Islet of Langerhans (tissue), 1 donor: ENCODE data around the gene SUPT4H1.

Source experiments
- FAIRE-seq: peaks from one replicate; lab custom pipeline; 2011; peaks lifted over from hg19 to GRCh38; lab: Jason Lieb, UNC

SUPT4H1 gene

DNA sequence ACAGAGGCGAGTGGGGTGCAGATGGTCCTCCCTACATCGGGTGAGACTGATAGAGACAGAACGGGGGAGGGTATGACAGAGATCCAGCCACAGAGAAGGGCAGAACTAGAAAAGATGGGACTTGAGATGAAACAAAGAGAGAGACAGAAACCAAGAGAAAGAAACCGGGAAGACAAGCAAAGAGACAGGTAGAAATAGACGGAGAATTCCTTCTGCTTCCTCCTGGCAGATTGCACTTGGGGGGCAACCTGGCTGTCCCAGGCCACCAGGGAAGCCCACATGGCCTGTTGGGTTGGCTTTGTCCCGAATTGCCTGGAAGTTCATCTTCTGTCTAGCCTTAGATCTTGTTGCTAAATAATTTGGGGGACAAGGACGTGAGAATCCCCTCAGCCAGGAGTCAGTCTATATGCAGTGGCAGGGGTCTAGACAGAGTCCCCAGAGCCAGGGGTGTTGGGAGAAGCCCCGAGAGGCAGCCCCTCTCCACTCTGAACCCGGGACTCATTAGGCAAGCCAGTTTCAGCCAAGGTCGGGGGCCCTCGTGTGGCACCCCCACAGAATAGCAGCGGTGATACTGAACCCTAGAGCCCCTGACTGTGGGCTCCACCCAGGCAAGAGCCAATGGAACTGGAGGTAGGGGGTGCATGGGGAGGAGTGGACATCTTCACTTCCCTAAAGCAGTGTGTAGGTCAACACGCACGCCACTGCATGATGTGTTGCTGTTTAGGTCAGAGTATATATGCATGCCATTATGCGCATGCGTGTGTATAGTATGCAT lies 22.8 kb downstream of the SUPT4H1 start:
- FAIRE-seq: no peak

DNA sequence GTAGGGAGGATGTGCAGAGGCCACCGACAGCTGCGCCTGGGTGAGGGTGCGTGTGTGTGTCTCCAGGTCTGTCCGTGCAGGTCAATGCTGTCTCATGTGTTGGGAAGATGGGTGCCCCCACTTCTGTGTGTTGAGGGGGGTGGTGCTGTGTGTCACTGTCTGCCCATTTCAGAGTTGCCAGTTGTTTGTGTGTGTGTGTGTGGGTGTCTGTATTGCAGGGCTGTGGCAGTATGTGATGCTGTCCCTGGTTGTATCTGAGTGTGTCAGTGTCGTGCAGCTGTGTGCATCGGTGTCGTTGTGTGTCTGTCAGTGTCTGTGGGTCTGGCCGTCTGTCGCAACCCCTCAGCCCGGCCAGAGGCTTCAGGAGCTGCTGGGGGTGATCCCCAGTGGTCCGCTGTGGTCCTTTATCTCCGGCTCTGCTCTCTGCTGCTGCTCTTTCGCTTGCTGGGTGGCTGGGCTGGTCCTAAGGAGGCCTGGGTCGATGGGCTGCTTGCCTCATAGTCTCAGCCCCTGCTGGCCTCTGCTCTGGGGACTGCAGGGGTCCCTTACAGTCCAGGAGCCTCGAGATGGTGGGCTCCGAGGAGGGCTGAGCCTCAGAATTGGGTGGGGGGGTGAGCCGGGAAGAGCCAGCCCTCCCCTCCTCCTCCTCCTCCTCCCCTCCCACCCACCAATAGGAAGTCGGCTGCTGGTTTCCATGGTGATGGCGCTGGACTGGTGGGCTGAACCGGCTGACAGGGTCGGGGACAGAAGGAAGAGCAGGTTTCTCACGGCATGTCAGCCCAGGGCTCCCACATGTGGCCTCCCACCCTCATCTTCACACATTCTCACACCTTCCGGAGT lies 23.6 kb downstream of the SUPT4H1 start, which contains the start of gene TSPOAP1:
Gene TSPOAP1 (minus strand): TSS at position 601 of the 840 bp plus-strand sequence. CDS start 875 bp downstream, outside the sequence.
- FAIRE-seq: no peak

DNA sequence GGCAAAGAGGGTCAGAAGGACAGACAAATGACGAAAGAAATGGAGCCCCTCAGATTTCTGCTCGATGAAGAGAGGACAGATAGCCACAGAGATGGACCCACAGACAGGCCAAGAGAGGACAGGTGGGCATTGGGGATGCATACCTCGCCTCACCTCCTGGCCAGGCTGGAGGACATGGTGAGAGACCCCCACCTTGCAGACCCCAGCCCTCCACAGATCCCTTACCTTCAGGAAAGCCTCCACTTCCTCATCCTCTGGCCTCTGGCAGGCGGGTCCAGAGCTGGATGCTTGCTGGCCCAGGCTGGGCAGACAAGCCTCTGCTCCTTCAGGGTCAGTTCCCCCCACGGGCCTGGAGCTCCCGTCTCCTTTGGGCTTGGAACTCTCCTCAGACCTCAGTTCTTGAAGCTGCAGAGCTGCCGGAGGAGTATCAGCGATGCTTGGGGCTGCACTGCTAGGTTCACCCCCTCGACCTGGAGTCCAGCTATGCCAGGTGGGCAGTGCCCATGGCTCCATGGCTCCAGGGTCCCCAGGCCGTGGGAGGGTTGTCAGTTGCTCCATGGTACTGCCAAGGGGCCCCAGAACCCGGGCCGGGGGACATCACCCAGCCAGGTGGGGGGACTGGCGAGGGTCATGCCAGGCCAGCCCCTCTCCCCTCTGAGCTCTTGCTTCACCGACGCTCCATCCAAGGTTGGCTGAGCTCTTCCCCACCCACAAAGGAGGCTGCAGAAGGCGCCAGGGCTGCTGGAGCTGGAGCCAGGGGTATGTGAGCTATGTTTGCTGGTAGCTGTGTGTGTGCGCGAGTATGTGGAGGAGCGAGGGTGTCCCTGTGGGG lies 24.4 kb downstream of the SUPT4H1 start:
- FAIRE-seq: no peak

DNA sequence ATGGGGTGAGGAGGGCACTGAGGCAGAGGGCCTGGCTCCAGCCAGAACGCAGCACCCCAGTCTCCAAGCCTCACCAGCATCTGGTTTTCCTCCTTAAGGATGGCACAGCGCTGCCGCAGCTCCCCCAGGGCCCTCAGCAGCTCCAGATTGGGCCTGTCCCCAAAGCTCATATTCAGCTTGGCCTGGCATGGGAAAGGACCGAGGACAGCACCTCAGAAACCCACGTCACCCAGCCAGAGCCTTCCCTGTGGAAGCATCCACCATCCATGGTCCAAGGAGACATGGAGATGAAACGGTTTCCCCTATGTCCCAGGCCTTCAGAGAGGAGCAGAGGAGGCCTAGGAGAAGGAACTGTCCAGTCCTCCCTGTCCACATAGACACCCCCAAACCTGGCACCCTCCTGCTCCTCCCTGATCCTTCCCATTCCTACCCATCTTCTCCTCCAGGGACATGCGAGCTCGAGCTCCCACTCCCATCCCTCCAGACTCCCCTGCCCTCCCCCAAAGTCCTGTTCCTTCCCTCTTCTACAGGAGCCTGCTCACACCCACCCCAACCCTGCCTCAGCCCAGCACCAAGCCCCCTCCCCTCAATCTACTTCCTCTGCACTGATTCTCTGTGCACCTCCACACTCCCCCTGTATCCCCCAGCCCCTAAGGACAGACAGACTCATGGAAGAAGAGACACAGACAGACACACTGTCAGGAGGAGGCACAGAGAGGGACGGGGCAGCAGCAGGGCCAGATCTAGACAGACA lies 25.2 kb downstream of the SUPT4H1 start:
- FAIRE-seq: no peak

DNA sequence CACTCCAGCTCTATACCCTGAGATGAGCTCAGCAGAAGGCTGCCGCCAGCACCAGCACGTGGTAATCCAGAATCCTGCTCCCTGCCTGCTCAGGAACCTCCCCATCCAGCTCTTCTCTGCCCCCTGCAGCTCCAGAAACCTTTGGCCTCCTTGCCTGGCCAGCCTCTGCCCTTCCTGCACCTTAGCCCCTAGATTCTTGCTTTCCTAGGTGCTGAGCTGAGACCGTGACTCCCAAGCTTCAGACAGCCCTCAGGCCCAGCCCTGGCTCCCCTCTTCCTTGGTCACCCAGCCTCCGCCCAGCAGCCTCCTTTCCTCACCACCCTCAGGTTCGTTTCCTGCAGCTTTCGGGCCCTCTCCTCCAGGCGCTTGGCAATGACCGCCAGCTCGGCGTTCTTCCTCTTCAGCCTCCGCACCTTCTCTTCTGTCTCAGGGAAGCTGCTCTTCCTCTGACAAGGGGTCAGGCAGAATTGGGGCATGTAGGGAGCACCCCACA lies 26.0 kb downstream of the SUPT4H1 start:
- no peak for FAIRE-seq

DNA sequence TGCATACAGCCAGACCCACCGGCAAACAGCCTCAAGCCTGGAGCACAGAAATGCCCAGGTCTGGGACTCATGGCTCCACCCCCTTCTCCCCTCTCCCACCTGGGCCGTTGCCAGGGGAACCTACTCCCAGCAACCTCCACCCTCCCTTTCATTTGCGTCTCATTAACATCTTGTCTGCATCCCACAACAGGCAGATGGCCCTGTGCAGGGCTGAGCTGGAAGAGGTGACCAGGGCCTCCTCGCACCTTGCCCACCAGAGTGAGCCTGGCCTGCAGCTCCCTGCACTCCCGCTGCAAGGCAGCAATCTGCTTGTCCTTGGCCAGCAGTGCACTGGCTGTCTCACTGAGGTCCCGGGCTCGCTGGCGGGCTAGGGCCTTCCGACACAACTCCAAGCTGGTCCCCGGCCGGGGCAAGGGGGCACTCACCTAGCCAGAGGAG lies 26.7 kb downstream of the SUPT4H1 start:
- no peak for FAIRE-seq

DNA sequence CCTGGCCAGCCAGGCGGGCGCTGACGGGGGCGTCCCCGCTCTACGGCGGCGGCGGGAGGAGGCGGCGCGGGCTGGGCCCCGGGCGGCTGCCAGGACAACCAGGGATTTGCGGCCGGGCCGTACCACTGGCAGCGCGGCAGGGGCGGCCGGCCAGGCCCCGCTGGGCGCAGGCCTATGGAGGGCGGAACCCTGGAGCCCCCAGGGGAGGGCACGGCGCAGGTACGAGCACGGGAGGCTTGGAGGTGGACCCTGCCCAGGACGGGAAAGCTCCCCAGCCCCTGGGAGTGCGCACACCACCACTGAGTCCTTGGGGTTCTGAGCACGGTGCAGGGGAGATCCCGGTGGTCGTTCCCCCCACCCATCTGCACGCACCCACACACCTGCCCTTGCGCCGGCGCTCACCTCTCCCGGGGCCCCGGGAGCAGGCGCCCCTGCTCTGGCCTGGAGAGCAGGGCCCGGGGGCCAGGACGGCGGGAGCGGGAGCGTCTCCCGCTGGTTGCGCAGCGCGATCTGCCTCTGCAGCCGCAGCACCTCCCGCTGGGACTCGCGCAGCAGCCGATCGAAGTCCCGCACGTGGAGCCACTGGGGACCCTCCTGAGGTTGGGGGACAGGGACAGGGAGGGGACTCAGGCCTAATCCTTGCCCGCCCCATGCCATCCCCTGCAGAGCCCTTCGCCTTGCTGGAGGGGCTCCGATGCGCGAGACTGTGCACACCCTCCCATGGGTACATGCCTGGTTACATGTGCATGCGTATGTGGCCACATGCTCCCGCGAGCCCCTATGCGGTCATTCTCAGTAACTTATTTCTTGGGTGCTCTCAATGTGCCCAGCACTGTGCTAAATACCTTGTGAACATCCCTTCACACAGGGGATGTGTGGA lies 27.4 kb downstream of the SUPT4H1 start:
- FAIRE-seq: no peak

DNA sequence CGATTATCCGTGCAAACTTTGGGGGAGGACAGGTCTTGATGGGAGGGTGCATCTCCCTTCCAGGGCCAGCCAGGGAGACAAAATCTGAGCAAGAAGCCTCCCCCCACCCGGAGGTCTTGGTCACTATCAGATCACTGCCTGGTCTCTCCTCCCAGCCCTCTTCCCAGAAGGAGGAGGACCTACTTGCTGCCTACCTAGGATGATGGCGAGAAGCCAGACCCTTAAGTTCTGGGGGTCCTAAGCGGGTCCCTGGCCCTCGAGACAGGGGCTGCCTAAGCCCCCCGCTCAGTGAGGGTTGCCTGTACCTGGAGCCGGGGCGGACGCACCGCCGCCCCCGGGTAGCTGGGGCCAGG lies 28.0 kb downstream of the SUPT4H1 start:
- no peak for FAIRE-seq

DNA sequence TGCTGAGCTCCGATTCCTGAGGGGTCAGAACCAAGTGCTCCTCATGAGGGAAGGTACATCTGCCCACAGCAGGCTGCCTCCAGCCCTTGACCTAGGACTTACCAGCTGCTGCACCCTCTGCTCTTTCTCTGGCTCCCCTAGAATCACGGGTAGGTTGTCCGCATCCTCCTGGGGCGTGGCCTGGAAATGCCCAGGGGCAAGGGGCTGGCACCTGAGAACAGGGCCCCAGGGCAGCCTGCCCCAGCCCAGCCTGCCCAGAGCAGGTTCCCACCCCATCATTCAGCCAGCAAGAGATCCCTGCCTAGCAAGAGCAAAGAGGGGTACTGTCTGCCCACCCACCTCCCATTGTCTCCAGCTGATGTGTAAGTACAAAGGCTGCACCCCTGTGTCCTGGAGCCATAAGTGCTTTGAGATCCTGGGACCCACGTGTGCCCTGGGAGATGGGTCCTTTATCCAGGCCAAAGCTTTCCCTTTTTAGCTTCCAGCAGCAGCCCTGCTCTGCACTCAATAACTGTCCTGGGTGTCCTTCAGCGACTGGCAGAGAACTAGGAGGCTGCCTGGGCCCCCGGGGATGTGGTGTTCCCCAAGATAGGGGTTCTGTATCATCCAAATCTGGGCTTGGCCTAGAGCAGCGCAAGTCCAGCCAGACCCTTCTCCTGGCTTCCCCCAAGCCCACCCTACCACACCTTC lies 28.5 kb downstream of the SUPT4H1 start:
- FAIRE-seq: no peak

DNA sequence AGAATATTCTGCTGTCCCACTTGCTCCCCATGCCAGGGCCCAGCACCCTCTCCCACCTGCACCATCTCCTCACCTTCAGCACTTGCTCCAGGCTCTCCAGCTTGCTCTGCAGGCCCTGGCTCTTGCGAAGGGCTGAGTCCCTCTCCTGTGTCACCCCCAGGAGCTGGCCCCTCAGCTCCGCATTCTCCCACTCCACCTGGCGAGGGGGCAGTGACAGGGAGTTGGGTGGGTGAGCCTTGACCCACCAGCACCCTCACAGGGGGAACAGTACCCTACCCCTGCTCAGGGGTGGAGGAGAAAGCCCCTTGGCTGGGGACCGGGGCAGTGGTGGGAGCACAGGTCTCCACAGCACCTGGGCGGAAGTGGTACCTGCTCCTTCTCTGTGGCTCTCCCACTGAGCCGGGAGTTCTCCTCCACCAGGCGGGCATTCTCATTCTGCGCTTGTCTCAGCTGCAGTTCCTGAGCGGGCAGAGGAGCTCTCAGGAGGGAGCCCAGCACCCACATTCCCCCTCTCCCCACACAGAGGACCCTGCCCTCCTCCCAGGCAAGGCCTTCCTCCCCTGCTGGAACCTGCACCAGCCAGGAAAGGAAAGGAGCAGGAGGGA lies 29.3 kb downstream of the SUPT4H1 start:
- no peak for FAIRE-seq

DNA sequence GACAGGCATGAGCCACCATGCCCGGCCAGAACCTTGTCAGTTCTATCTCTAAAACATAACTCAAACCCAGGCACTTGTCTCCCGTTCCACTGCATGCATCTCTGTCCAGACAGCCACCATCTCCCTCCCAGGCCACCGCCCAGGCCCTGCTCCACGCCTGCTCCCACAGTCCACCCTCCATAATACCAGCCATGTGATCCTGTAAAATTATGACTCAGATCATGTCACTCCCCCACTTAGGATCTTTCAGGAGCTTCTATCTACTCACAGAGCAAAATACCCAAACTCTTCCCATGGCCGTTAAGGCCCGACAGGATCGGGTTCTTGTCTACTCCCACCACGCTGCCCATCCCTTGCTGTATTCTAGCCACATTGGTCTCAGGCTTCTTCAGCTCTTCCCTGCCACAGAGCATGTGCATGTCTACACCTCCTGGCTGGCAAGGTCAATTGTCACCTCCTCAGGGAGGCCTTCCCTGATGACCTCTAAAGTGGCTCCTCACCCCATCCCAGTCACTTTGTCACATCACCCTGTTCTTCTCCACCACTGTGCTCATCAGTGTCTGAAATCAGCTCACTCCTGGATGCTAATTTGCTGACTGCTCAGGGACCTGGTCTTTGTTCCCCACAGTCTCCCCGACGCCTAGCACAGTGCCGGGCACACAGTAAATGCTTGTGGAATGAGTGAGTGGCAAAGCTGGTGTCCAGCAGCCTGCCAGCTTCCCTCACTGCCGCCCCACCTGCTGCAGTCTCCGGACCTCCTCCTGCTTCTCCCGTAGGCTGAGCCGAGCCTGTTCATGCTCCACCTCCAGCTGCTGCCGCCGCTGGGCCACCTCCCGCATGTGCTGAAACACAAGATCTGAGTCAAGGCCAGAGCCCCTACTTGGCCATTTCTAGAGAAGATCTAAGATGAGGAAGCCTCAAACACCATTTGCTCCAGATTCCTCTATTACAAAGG lies 30.2 kb downstream of the SUPT4H1 start:
- FAIRE-seq: no peak

DNA sequence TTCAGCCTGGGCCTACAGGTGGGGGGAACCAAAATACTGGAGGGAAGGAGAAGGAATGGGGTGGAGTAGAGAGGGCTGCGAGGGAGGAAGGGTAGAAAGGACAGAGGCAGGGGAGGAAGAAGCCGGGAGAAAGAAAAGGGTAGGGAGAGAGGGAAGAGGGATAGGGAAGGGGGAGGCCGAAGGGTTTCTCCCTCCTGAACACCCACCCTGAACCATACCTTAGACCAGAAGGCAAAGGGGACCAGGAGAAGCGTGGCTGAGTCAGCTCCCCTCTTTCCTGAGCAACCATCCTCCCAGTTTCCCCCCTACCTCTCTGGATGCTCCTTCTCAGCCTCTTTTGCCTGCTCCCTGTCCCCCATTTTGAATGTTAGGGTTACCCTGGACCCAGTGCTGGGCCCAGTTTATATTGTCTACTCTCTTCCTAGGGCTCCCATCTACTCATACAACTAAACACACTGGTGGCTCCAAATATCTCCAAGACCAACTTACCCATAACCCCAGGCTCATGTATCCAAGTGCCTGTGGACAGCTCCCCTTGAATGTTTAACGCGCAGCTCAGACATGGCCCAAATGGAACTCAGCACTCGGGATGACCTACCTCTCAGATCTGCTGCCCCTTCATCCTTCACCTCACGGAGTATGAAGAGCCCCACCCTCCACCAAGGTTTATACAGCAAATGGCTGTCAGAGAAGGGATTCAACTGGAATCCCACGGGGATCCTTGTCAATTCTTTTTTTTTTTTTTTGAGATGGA lies 31.3 kb downstream of the SUPT4H1 start:
- no peak for FAIRE-seq

DNA sequence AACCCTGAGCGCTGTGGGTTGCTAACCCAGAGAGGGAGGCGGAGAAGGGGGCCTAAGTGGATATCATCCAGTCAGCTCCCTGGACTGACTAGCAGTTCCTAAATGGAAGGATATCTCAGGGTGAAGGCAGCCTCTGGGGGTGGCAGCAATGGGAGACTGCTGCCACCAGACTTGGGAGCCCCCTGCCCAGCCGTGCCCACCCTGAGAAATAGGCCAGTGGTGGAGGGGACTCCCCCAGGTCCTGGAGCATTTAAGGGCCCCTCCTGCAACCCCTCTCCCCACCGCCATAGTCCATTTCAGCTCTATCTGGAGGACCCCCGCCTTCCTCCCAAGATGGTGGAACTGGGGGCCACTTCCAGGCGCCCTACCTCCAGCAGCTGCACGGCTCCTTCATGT lies 31.8 kb downstream of the SUPT4H1 start:
- FAIRE-seq: no peak

DNA sequence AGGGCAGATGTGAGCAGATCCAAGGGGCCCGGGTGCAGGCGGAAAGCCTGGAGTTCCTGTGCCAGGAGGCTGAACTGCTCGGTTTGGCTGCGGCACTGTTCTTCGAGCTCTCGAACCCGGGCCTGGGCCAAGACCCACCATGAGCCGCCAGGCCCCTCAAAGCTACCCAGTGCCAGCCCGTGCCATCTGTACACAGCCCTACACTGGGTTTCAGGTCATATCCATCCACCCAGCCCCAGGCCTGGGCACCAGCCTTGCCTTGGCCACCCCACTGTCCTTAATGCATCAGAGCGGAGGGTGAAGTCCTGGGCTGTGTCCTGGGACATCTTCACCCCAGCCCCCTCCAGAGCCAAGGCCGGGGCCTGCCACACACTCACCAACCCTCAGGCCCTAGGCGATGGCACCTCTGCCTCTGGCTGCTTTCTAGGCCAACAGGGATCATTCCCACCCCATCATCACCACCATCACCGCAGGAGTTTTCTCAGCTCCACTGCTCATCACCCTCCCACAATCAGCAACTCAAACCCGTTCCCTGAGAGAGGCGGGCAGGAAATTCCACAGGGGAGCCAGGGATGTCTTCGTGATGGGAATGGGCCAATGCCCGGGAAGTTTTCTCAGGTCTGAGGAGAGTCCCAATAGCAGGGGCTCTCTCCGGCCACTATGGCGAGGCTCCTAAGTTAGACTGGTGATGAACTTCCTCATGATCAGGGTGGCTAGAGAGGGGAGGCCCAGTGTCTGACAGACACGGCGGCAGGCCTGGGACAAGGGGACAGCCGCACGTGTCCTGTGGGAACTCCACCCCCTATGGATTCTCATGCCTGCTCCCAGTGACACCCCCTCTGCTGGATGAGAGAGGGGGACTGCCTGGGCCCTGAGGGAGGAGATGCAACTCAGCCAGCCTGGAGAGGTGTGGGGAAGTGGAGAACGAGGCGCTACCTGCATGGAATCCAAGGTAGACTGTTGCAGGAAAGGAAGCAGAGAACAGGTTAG lies 32.5 kb downstream of the SUPT4H1 start:
- FAIRE-seq: no peak

DNA sequence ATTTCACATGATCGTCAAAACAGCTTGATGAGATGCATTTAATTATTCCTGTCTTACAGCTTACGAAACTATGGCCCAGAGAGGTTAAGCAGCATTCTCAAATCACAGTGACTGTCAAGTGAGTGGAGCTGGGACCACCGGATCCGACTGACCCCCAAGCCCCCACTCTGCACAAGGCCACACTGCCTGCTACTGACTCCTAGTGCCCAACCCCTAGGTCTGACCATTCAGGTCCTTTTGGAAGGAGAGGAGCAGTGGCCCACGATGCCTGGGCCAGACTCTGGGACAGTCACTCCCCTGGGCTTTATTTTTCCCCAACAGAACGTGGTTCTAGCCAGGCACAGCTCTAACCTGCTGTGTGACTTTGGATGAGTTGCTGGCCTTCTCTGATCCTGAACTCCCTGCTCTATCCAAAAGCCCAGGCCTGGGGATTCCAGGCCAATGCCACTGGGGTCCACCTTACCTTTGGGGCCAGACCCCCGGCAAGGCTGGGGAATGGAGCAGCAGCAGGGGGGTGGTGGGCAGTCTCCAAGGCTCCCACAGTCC lies 33.3 kb downstream of the SUPT4H1 start:
- FAIRE-seq: no peak

DNA sequence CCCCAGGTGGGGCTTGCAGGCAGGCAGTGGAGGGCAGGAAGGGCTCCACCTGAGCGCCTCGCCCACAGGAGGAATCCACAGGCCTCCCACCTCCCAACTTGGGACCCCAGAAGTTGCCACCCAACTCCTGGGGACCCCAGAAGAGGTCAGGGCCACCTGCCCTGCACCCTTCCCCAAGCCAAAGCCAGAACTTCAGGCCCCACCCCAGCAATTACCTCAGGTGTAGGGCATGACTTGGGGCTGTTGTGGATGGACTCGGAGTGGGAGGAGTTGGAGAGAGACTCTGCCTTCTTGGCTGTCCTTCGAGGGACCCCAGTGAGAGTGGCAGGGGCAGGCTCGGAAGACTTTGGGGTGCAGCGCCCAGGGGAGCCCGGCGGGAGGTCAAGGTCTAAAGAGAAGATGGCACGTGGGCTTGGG lies 33.9 kb downstream of the SUPT4H1 start:
- no peak for FAIRE-seq
